K562 (cell line): Measurements from ENCODE around the gene CUTC. TPM values are rescaled to one million over a fixed set of nuclear protein-coding genes. Genes with fewer than 3 reads are reported as not detected.

Experiments used
- ATAC-seq: fragments of 200-7000 bp; cut with Tn5 transposase; 3 replicates; pipeline ENCODE4 v1.9.1; 2020; ENCODE audit warnings: moderate library complexity
- BruUV-seq: library from RNA; stranded (reverse); fragments of 400-500 nt; replicated peaks from 2 replicates; lab custom pipeline; 2021; lab: Mats Ljungman, UMichigan
- CTCF ChIA-PET: fragments of 300-600 bp; formaldehyde crosslinking; extraction: SDS; loops from one replicate; lab custom pipeline; 2021; ENCODE audit warnings: low intra/inter-chr PET ratio; lab: Yijun Ruan, JAX
- POLR2A ChIA-PET: fragments of 300-600, 350-650 bp; sonication (Branson Sonifier 250); formaldehyde crosslinking; extraction: SDS; loops from one replicate; lab custom pipeline; 2021; ENCODE audit warnings: antibody characterized with exemption, inconsistent platforms; lab: Yijun Ruan, JAX
- DNase-seq, 4 experiments: peaks; one replicate each; pipeline versions ENCODE4 v3.0.0 to v3.0.0-alpha.2; 2011 to 2018; ENCODE audit warnings: low spot score in 3 of 4, mixed read lengths in 3 of 4; ENCODE audit errors: extremely low read depth in 1 of 4
- FAIRE-seq: peaks from 2 replicates; lab custom pipeline; 2011; peaks lifted over from hg19 to GRCh38; lab: Jason Lieb, UNC
- H2AFZ ChIP-seq: 2 replicates; pipeline ENCODE4 v1.6.0; 2011; ENCODE audit warnings: low read depth, low read length, control low read depth, inconsistent platforms
- H3K27ac ChIP-seq: fragments of 200-600 bp; 3 replicates; pipeline ENCODE4 v1.8.0; 2011; ENCODE audit warnings: low read depth, mild to moderate bottlenecking, control low read depth, inconsistent platforms, low read length, moderate library complexity, mixed read lengths; ENCODE audit errors: extremely low read depth
- H3K27me3 ChIP-seq, 2 experiments: fragments of 300-600 bp in 1 of 2; 2 replicates in 1 of 2; 3 replicates in 1 of 2; pipeline versions ENCODE4 v1.6.0 to v1.8.0; 2011; ENCODE audit warnings: inconsistent platforms in 2 of 2, low read length in 2 of 2, mild to moderate bottlenecking in 1 of 2, mixed read lengths in 1 of 2, moderate library complexity in 1 of 2; ENCODE audit not compliant: control insufficient read depth in 2 of 2, insufficient read depth in 2 of 2
- H3K36me3 ChIP-seq: fragments of 300-600 bp; 3 replicates; pipeline ENCODE4 v1.8.0; 2011; ENCODE audit warnings: mild to moderate bottlenecking, low read length, inconsistent platforms; ENCODE audit not compliant: control insufficient read depth, insufficient read depth
- H3K4me1 ChIP-seq, 2 experiments: fragments of 200-600 bp in 1 of 2; replicated peaks in 1 of 2; 2 replicates in 1 of 2; 3 replicates in 1 of 2; pipeline versions ENCODE4 v1.5.1 to v1.8.0; 2011; ENCODE audit warnings: inconsistent platforms in 2 of 2, low read length in 2 of 2, mild to moderate bottlenecking in 1 of 2, mixed read lengths in 1 of 2, moderate library complexity in 1 of 2; ENCODE audit not compliant: control insufficient read depth in 2 of 2, insufficient read depth in 2 of 2
- H3K4me2 ChIP-seq: 2 replicates; pipeline ENCODE4 v1.6.1; 2011; ENCODE audit warnings: low read length, control low read depth, inconsistent platforms, mixed read lengths; ENCODE audit not compliant: insufficient read depth
- H3K4me3 ChIP-seq: fragments of 200-600 bp; sonication (generic), shearing (Covaris generic); 2 replicates; pipeline ENCODE4 v1.5.1; 2016; ENCODE audit warnings: control low read depth, inconsistent platforms
- H3K79me2 ChIP-seq: fragments of 200-600 bp; 3 replicates; pipeline ENCODE4 v1.8.0; 2011; ENCODE audit warnings: low read length, inconsistent platforms; ENCODE audit not compliant: control insufficient read depth, insufficient read depth
- H3K9ac ChIP-seq, 2 experiments: 2 replicates each; pipeline versions ENCODE4 v1.6.0 to v1.6.1; 2011; ENCODE audit warnings: low read depth in 2 of 2, low read length in 2 of 2, control low read depth in 1 of 2, inconsistent platforms in 1 of 2, mild to moderate bottlenecking in 1 of 2, mixed read lengths in 1 of 2; ENCODE audit not compliant: insufficient read depth in 1 of 2
- H3K9me1 ChIP-seq: one replicate; pipeline ENCODE4 v1.6.0; 2011; ENCODE audit warnings: inconsistent platforms, mild to moderate bottlenecking, low read length, moderate library complexity; ENCODE audit not compliant: control insufficient read depth, insufficient read depth
- H3K9me3 ChIP-seq: replicated peaks from 2 replicates; pipeline ENCODE4 v1.5.1; 2011; ENCODE audit warnings: low read depth, low read length, inconsistent platforms; ENCODE audit not compliant: control insufficient read depth, insufficient read depth
- H4K20me1 ChIP-seq: replicated peaks from 2 replicates; pipeline ENCODE4 v1.6.1; 2011; ENCODE audit warnings: low read length, inconsistent platforms, mixed read lengths; ENCODE audit not compliant: control insufficient read depth, insufficient read depth
- ATF7 ChIP-seq: fragments of 450-650 bp; IDR thresholded peaks from 2 replicates; pipeline ENCODE4 v1.7.1; 2014; ENCODE audit warnings: mild to moderate bottlenecking, moderate library complexity
- GATAD2B ChIP-seq: fragments of 450-650 bp; IDR thresholded peaks from 2 replicates; pipeline ENCODE4 v1.6.1; 2017; ENCODE audit warnings: mild to moderate bottlenecking, borderline replicate concordance
- HMG20B ChIP-seq: fragments of 250-450 bp; sonication (Bioruptor Pico); IDR thresholded peaks from 2 replicates; pipeline ENCODE4 v1.5.0; 2021; ENCODE audit warnings: mild to moderate bottlenecking
- HOXB6 ChIP-seq: fragments of 250-450 bp; sonication (Bioruptor Pico); IDR thresholded peaks from 2 replicates; pipeline ENCODE4 v1.5.1; 2022; ENCODE audit warnings: mild to moderate bottlenecking, borderline replicate concordance
- SMARCA5 ChIP-seq: fragments of 450-650 bp; IDR thresholded peaks from 2 replicates; pipeline ENCODE4 v1.6.1; 2016
- WHSC1 ChIP-seq: IDR thresholded peaks from one replicate; pipeline ENCODE4 v1.6.1; 2012; ENCODE audit warnings: low read length, control low read depth, inconsistent platforms
- ZFPM2 ChIP-seq: fragments of 250-450 bp; sonication (Bioruptor Pico); IDR thresholded peaks from 2 replicates; pipeline ENCODE4 v1.5.1; 2022; ENCODE audit warnings: mild to moderate bottlenecking
- ZNF699 ChIP-seq: fragments of 250-450 bp; sonication (Bioruptor Pico); IDR thresholded peaks from 2 replicates; pipeline ENCODE4 v1.8.0; 2021; ENCODE audit warnings: mild to moderate bottlenecking, moderate library complexity; ENCODE audit not compliant: insufficient replicate concordance
- WGBS: fragments of 100-300 bp; shearing (Covaris generic); methylation state at CpG from one replicate; pipeline ENCODE4 v1.1.6; 2016; ENCODE audit warnings: low coverage, mixed read lengths; ENCODE audit not compliant: insufficient coverage; ENCODE audit errors: missing lambda C conversion rate; 5-methylcytosine and 5-hydroxymethylcytosine counted together
- in situ Hi-C: fragments of 300-500 bp; cut with MboI; formaldehyde crosslinking; loops from 4 replicates; pipeline ENCODE4 v1.15.0; 2018; ENCODE audit warnings: inconsistent platforms, mixed read lengths
- intact Hi-C: fragments of 100-400 bp; cut with micrococcal nuclease; formaldehyde crosslinking; loops from 2 replicates; pipeline ENCODE4 v1.14.2; 2022
- polyA plus RNA-seq, 8 experiments: library from polyadenylated mRNA; depleted of rRNA in 4 of 8; stranded (reverse) in 5 of 8; unstranded in 3 of 8; fragments of >200 nt; fragmentation: Nextera tagmentation in 2 of 8; fragmentation: Illumina TruSeq in 1 of 8; extraction: Ambion mirVana in 2 of 8; extraction: Trizol in 1 of 8; gene quantifications; 2 replicates each; pipeline versions ENCODE4 v1.2.1 to v1.2.3, GENCODE V29; 2011 to 2014; ENCODE audit warnings: inconsistent platforms in 1 of 8, missing spikeins in 1 of 8
- total RNA-seq, 7 experiments: library from RNA; depleted of rRNA in 6 of 7; stranded (reverse); fragments of >200 nt in 6 of 7; fragmentation: Illumina TruSeq in 2 of 7; extraction: Trizol in 2 of 7; gene quantifications; 2 replicates each; pipeline versions ENCODE4 v1.2.1 to v1.2.3, GENCODE V29; 2011 to 2021; ENCODE audit warnings: low replicate concordance in 1 of 7
- TF ChIP-seq, protein P1 (sequence below): fragments of 450-650 bp; IDR thresholded peaks from 2 replicates; pipeline ENCODE4 v1.6.1; 2016; ENCODE audit warnings: borderline replicate concordance
- TF ChIP-seq, protein P2 (sequence below): fragments of 450-650 bp; IDR thresholded peaks from 2 replicates; pipeline ENCODE4 v1.6.1; 2018; ENCODE audit not compliant: partially characterized antibody

Gene CUTC
- total and polyA plus RNA-seq, 9 of the 15 experiments (the other 6 are each of a cell fraction or from before 2014, with no cell fraction given) = 18.6 to 69.3 (median 32.3) TPM

DNA sequence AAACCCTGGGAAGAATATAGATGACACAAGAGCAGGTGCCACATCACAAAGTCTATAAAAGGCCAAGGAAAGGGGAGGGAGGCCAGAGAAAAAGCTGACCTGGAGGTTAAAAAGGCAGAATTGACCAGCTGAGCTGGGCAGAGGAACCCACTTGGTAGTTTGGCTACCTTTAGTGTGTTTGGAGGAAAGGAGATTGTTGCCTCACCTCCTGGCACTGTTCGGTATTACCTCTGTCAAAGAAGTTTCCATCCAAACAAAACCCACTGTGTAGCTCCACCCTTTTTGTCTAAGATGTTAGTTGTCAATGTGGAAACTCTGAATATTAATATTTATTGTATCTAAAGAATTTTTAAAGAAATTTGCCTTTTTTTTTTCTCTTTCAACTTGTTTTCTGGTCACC lies 49.3 kb upstream of the CUTC start:
- in situ Hi-C loops (no loop called here), intact Hi-C loops (no loop called here)
- Histone ChIP-seq H3K4me3 (no peak overlapping the region), H3K9me1 (no peaks in the 10 kb centered on the region), H3K4me1 (peaks cover 0 to 5% of the 10 kb centered on the region in 2 experiments; a peak in 3 of 5 replicates), H3K36me3 (peaks cover 4% of the 10 kb centered on the region; the same call in 2 of the 3 replicates), H2AFZ (no peak overlapping the region), H3K9ac (no peak overlapping the region), H3K4me2 (no peak overlapping the region), H3K27ac (no peak overlapping the region), H3K9me3 (no peaks in the 10 kb centered on the region), H3K79me2 (no peaks in the 10 kb centered on the region), H3K27me3 (no peaks in the 10 kb centered on the region), H4K20me1 (no peaks in the 10 kb centered on the region)
- FAIRE-seq (no peak), DNase-seq (peak in 2 of 4 experiments; percentile 12 to 16), ATAC-seq (peak; percentile 68; the same call in 2 of the 3 replicates)
- ChIA-PET POLR2A (interaction anchor here (1.0 kb wide), 1 partner anchor 69 kb away, joined by 3 read pairs; no protein-coding TSS in a partner anchor), CTCF (no interaction called here)
- 80% methylated on average over 1 of the region's 1 CpG for WGBS
- TF ChIP-seq ZNF699 (CRISPR knock-in tag) = no peak
- TF ChIP-seq ATF7 = no peak
- no peak for TF ChIP-seq HMG20B (CRISPR knock-in tag)
- no peak for TF ChIP-seq HOXB6 (CRISPR knock-in tag)
- TF ChIP-seq, protein P1, sequence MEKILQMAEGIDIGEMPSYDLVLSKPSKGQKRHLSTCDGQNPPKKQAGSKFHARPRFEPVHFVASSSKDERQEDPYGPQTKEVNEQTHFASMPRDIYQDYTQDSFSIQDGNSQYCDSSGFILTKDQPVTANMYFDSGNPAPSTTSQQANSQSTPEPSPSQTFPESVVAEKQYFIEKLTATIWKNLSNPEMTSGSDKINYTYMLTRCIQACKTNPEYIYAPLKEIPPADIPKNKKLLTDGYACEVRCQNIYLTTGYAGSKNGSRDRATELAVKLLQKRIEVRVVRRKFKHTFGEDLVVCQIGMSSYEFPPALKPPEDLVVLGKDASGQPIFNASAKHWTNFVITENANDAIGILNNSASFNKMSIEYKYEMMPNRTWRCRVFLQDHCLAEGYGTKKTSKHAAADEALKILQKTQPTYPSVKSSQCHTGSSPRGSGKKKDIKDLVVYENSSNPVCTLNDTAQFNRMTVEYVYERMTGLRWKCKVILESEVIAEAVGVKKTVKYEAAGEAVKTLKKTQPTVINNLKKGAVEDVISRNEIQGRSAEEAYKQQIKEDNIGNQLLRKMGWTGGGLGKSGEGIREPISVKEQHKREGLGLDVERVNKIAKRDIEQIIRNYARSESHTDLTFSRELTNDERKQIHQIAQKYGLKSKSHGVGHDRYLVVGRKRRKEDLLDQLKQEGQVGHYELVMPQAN = no peak
- TF ChIP-seq ZFPM2 (CRISPR knock-in tag) = no peak
- TF ChIP-seq GATAD2B = no peak
- TF ChIP-seq WHSC1 = no peak
- TF ChIP-seq, protein P2, sequence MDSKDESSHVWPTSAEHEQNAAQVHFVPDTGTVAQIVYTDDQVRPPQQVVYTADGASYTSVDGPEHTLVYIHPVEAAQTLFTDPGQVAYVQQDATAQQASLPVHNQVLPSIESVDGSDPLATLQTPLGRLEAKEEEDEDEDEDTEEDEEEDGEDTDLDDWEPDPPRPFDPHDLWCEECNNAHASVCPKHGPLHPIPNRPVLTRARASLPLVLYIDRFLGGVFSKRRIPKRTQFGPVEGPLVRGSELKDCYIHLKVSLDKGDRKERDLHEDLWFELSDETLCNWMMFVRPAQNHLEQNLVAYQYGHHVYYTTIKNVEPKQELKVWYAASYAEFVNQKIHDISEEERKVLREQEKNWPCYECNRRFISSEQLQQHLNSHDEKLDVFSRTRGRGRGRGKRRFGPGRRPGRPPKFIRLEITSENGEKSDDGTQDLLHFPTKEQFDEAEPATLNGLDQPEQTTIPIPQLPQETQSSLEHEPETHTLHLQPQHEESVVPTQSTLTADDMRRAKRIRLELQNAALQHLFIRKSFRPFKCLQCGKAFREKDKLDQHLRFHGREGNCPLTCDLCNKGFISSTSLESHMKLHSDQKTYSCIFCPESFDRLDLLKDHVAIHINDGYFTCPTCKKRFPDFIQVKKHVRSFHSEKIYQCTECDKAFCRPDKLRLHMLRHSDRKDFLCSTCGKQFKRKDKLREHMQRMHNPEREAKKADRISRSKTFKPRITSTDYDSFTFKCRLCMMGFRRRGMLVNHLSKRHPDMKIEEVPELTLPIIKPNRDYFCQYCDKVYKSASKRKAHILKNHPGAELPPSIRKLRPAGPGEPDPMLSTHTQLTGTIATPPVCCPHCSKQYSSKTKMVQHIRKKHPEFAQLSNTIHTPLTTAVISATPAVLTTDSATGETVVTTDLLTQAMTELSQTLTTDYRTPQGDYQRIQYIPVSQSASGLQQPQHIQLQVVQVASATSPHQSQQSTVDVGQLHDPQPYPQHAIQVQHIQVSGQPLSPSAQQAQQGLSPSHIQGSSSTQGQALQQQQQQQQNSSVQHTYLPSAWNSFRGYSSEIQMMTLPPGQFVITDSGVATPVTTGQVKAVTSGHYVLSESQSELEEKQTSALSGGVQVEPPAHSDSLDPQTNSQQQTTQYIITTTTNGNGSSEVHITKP = no peak
- TF ChIP-seq SMARCA5 = no peak
- no TSS peak for BruUV-seq
